ENCODE data around the gene ZBTB37.

The ZBTB37 gene, protein sequence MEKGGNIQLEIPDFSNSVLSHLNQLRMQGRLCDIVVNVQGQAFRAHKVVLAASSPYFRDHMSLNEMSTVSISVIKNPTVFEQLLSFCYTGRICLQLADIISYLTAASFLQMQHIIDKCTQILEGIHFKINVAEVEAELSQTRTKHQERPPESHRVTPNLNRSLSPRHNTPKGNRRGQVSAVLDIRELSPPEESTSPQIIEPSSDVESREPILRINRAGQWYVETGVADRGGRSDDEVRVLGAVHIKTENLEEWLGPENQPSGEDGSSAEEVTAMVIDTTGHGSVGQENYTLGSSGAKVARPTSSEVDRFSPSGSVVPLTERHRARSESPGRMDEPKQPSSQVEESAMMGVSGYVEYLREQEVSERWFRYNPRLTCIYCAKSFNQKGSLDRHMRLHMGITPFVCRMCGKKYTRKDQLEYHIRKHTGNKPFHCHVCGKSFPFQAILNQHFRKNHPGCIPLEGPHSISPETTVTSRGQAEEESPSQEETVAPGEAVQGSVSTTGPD

DNA sequence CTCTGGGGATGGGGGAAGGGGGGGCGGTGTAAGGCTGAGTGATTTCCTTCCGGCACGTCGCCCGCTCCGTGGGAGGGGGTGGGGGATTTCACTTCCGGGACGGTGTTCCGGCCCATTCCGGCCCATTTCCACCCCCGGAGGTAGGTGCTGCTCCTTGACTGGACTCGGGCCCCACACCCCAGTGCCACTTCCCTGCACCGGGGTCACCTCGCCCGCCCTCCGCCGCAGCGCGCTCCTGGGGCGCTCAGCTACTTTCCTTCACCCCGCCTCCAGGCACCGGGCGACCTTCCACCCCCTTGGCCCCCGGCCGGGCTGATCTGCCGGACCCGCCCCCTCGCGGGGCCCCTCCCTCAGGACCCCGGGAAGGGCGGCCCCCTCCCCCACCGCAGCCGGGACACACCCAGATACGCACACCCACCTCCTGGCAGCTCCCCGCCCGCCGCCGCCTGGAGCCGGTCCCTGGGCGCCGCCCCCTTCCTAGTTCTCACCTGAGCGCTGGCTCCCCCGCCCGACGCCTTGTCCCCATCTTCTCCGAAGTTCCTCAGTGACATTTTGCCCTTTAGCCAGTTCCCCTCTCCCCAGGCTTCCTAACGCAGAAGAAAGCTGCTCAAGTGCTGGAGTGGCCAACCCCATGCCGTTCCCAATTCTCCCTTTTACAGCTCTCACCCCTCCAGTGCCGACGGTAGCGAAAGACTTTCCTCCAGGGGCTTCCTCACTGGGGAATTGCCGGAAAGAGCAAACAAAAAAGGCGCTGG, at the start of gene ZBTB37:
ZBTB37 (plus strand) TSS at position 115 of the 755 bp plus-strand sequence. CDS start 1,846 bp downstream, outside the sequence.
- no peaks in the 10 kb centered on the region for H3K9me3 Mint-ChIP-seq
- peaks cover 53% of the 10 kb centered on the region for H3K4me1 Mint-ChIP-seq (ENCODE audit: low read depth)
- peaks cover 78% of the 10 kb centered on the region for H3K36me3 Mint-ChIP-seq (ENCODE audit: low read depth)
- H3K27me3 Mint-ChIP-seq = no peaks in the 10 kb centered on the region
- peak within 1 kb of the TSS; percentile 91 for H3K27ac Mint-ChIP-seq
- intact Hi-C loops (cut with micrococcal nuclease) = loop anchor here (1.0 to 5.0 kb wide), 4 partner anchors 44 to 1426 kb away; partner anchors contain the start of genes CENPL, DARS2, PIGC and PRDX6
- peak within 1 kb of the TSS; percentile 98 for H3K4me3 Mint-ChIP-seq

DNA sequence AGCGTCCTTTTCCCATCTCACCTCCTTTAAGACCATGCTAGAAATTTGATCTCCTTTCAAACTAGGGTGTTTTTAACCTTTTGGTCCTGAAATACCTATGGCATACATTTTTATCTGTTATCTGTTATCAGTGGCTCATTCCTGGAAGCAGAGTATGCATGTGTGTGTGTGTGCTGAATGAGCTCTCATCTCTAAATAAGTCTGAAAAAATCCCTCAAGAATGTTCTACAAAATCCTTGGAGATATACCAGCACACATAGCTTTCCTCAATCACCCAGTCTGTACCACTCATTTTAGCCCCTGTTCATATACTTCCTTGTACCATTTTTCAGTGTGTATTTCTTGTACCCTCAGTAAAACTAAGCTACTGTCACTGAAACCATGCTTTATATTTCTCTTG, 49.7 kb upstream of the ZBTB37 start:
- Mint-ChIP-seq H3K36me3 (ENCODE audit: low read depth) (peaks cover 22% of the 10 kb centered on the region), H3K4me3 (no peak overlapping the region), H3K4me1 (ENCODE audit: low read depth) (peaks cover 27% of the 10 kb centered on the region)

GRCh38 chr1:173821680-173822079, 46.5 kb upstream of the ZBTB37 start:
- Mint-ChIP-seq H3K27ac (no peak overlapping the region), H3K4me1 (ENCODE audit: low read depth) (peaks cover 27% of the 10 kb centered on the region)

More for the DNA sequence above, 49.7 kb upstream of the ZBTB37 start:
- H3K9me3 Mint-ChIP-seq = no peaks in the 10 kb centered on the region
- intact Hi-C loops (cut with micrococcal nuclease) = no loop called here
- H3K27me3 Mint-ChIP-seq = no peaks in the 10 kb centered on the region
- no peak overlapping the region for H3K27ac Mint-ChIP-seq

GRCh38 chr1:173823781-173824314, 44.3 kb upstream of the ZBTB37 start:
- no peaks in the 10 kb centered on the region for H3K27me3 Mint-ChIP-seq

More at GRCh38 chr1:173821680-173822079, 46.5 kb upstream of the ZBTB37 start:
- Mint-ChIP-seq H3K4me3 (no peak overlapping the region), H3K36me3 (ENCODE audit: low read depth) (peaks cover 36% of the 10 kb centered on the region), H3K9me3 (no peaks in the 10 kb centered on the region), H3K27me3 (no peaks in the 10 kb centered on the region)
- intact Hi-C loops (cut with micrococcal nuclease) = loop anchor here (5.0 kb wide), 1 partner anchor 109 kb away; the partner anchor contains the start of gene KLHL20

GRCh38 chr1:173824315-173825081, 43.7 kb upstream of the ZBTB37 start, which contains the start of the genes CENPL and DARS2:
CENPL (minus strand) TSS chr1:173824883; CDS start chr1:173811299, 13,584 bp downstream.
DARS2 (plus strand) TSS chr1:173824673; CDS start chr1:173825230, 557 bp downstream.
- Mint-ChIP-seq H3K27ac (peak within 1 kb of the TSS; percentile 99), H3K9me3 (no peaks in the 10 kb centered on the region), H3K4me3 (peak within 1 kb of the TSS; percentile 97), H3K4me1 (ENCODE audit: low read depth) (peaks cover 36% of the 10 kb centered on the region), H3K27me3 (no peaks in the 10 kb centered on the region), H3K36me3 (ENCODE audit: low read depth) (peaks cover 34% of the 10 kb centered on the region)
- intact Hi-C loops (cut with micrococcal nuclease) = loop anchor here (1.0 to 5.0 kb wide), 5 partner anchors 44 to 1082 kb away; partner anchors contain the start of genes KLHL20, PRDX6 and ZBTB37

More at GRCh38 chr1:173823781-173824314, 44.3 kb upstream of the ZBTB37 start:
- peaks cover 36% of the 10 kb centered on the region for H3K4me1 Mint-ChIP-seq (ENCODE audit: low read depth)
- H3K36me3 Mint-ChIP-seq (ENCODE audit: low read depth) = peaks cover 33% of the 10 kb centered on the region
- H3K27ac Mint-ChIP-seq = peak overlapping the region; percentile 99
- H3K4me3 Mint-ChIP-seq = peak overlapping the region; percentile 97
- no peaks in the 10 kb centered on the region for H3K9me3 Mint-ChIP-seq
- intact Hi-C loops (cut with micrococcal nuclease) = loop anchor here (1.0 to 5.0 kb wide), 5 partner anchors 44 to 404 kb away; partner anchors contain the start of genes KLHL20, PRDX6 and ZBTB37

DNA sequence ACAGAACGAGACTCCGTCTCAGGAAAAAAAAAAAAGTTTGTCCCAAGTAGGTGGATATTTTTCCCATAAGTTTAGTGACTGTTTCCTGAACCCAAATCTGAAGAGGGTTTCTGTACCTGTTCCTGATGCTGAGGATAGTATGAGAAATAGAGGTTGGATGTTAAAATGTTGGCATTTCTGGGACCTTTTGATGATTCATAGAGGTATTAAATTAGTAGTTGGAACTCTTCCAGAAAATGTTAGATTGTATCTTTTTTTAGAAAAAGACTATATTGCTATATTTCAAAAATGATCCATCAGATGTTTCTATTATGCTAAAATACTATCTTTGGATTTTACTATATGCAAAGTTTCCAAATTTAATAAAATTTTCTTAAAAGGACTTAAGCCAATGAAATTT, 40.6 kb upstream of the ZBTB37 start:
- H3K4me3 Mint-ChIP-seq = no peak overlapping the region
- intact Hi-C loops (cut with micrococcal nuclease) = loop anchor here (5.0 kb wide), 1 partner anchor 1085 kb away; no protein-coding TSS in a partner anchor
- no peaks in the 10 kb centered on the region for H3K9me3 Mint-ChIP-seq
- peaks cover 40% of the 10 kb centered on the region for H3K36me3 Mint-ChIP-seq (ENCODE audit: low read depth)
- peaks cover 25% of the 10 kb centered on the region for H3K4me1 Mint-ChIP-seq (ENCODE audit: low read depth)
- H3K27me3 Mint-ChIP-seq = no peaks in the 10 kb centered on the region
- H3K27ac Mint-ChIP-seq = no peak overlapping the region

GRCh38 chr1:173832748-173833147, 35.4 kb upstream of the ZBTB37 start:
- Mint-ChIP-seq H3K36me3 (ENCODE audit: low read depth) (peaks cover 62% of the 10 kb centered on the region), H3K9me3 (no peaks in the 10 kb centered on the region), H3K27ac (no peak overlapping the region), H3K4me3 (no peak overlapping the region), H3K4me1 (ENCODE audit: low read depth) (no peaks in the 10 kb centered on the region), H3K27me3 (no peaks in the 10 kb centered on the region)
- intact Hi-C loops (cut with micrococcal nuclease) = no loop called here

DNA sequence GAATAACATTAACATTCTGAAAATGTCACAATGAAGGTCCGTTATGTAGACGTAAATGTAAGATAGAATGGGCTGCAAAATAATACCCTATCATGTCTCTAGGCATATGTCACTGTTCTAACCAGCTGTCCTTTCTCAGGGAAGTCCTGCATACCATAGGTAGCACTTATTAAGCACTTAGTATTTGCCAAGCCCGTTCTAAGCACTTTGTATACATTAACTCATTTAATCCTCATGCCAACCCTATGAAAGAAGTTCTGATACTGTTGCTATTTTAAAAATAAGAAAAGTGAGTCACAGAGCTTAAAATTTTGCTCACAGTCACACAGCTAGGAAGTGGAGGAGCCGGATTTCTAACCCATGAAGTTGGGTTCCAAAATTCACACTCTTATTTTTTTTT, 16.1 kb upstream of the ZBTB37 start:
- Mint-ChIP-seq H3K36me3 (ENCODE audit: low read depth) (peaks cover 82% of the 10 kb centered on the region), H3K9me3 (no peaks in the 10 kb centered on the region), H3K4me1 (ENCODE audit: low read depth) (no peaks in the 10 kb centered on the region), H3K4me3 (no peak overlapping the region), H3K27me3 (no peaks in the 10 kb centered on the region), H3K27ac (no peak overlapping the region)
- intact Hi-C loops (cut with micrococcal nuclease) = loop anchor here (10.0 kb wide), 1 partner anchor 123 kb away; no protein-coding TSS in a partner anchor

GRCh38 chr1:173853074-173853473, 15.1 kb upstream of the ZBTB37 start:
- intact Hi-C loops (cut with micrococcal nuclease) = loop anchor here (10.0 kb wide), 1 partner anchor 122 kb away; no protein-coding TSS in a partner anchor
- Mint-ChIP-seq H3K27me3 (no peaks in the 10 kb centered on the region), H3K9me3 (no peaks in the 10 kb centered on the region), H3K4me3 (no peak overlapping the region), H3K4me1 (ENCODE audit: low read depth) (no peaks in the 10 kb centered on the region), H3K36me3 (ENCODE audit: low read depth) (peaks cover 82% of the 10 kb centered on the region), H3K27ac (no peak overlapping the region)

GRCh38 chr1:173856014-173856413, 12.2 kb upstream of the ZBTB37 start:
- no peak overlapping the region for H3K27ac Mint-ChIP-seq
- H3K36me3 Mint-ChIP-seq (ENCODE audit: low read depth) = peaks cover 83% of the 10 kb centered on the region
- intact Hi-C loops (cut with micrococcal nuclease) = loop anchor here (10.0 kb wide), 1 partner anchor 119 kb away; no protein-coding TSS in a partner anchor

DNA sequence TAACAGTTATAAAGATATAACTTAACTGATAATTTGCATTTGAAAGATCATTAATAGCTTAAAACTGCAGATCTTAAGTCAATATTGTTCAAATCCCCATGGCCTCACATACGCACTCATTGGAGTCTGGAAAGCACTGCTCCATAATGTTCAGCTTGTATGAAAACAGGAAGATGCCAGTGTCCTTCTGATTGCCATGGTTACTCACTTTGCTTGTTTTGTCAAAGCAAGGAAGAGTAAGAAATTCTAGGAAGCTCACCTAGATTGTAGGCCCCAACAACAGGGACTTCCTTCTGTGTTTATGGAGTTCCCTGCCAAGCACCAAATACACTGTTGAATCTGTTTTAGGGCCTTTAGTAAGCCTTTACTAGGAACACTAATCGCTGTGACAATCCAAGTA, 11.3 kb upstream of the ZBTB37 start:
- H3K36me3 Mint-ChIP-seq (ENCODE audit: low read depth) = peaks cover 82% of the 10 kb centered on the region
- no peaks in the 10 kb centered on the region for H3K4me1 Mint-ChIP-seq (ENCODE audit: low read depth)
- H3K27me3 Mint-ChIP-seq = no peaks in the 10 kb centered on the region
- no peak overlapping the region for H3K4me3 Mint-ChIP-seq
- H3K27ac Mint-ChIP-seq = no peak overlapping the region
- no peaks in the 10 kb centered on the region for H3K9me3 Mint-ChIP-seq
- intact Hi-C loops (cut with micrococcal nuclease) = loop anchor here (10.0 kb wide), 1 partner anchor 118 kb away; no protein-coding TSS in a partner anchor

More at GRCh38 chr1:173856014-173856413, 12.2 kb upstream of the ZBTB37 start:
- Mint-ChIP-seq H3K4me1 (ENCODE audit: low read depth) (no peaks in the 10 kb centered on the region), H3K9me3 (no peaks in the 10 kb centered on the region), H3K27me3 (no peaks in the 10 kb centered on the region), H3K4me3 (no peak overlapping the region)

GRCh38 chr1:173857363-173857917, 10.7 kb upstream of the ZBTB37 start:
- intact Hi-C loops (cut with micrococcal nuclease) = loop anchor here (10.0 kb wide), 1 partner anchor 117 kb away; no protein-coding TSS in a partner anchor
- H3K27ac Mint-ChIP-seq = no peak overlapping the region
- peaks cover 86% of the 10 kb centered on the region for H3K36me3 Mint-ChIP-seq (ENCODE audit: low read depth)
- H3K4me3 Mint-ChIP-seq = no peak overlapping the region
- H3K4me1 Mint-ChIP-seq (ENCODE audit: low read depth) = no peaks in the 10 kb centered on the region
- H3K9me3 Mint-ChIP-seq = no peaks in the 10 kb centered on the region
- no peaks in the 10 kb centered on the region for H3K27me3 Mint-ChIP-seq
